ENCODE results near the gene STARD6.
"Not testable (repeated sequence)": the region's sequence is repeated elsewhere in the genome, so short reads cannot be mapped to it uniquely, and the experiment has no call there.

Gene STARD6

DNA sequence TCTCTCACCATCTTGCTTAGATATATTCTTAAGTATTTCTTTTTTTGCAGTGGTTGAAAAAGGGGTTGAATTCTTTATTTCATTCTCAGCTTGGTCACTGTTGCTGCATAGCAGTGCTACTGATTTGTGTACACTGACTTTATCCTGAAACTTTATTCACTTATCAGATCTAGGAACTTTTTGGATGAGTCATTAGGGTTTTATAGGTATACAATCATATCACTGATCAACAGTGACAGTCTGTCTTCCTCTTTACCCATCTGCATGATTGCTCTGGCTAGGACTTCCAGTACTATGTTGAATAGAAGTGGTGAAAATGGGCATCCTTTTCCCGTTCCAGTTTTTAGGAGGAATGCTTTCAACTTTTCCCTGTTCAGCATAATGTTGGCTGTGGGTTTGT is 6.5 kb downstream of the STARD6 start:
- 95 to 96% methylated on average over 1 of the region's 1 CpG for WGBS, 2 experiments
- Histone ChIP-seq H3K9me3 (ENCODE audit: control insufficient read depth, low read length) (peaks cover 2% of the 10 kb centered on the region), H3K4me3 (ENCODE audit: insufficient read depth, low read depth, low read length) (no peak overlapping the region), H3K27me3 (ENCODE audit: control insufficient read depth, insufficient read depth, low read length, poor library complexity, severe bottlenecking) (no peaks in the 10 kb centered on the region), H3K36me3 (ENCODE audit: control insufficient read depth, insufficient read depth, low read length) (no peaks in the 10 kb centered on the region), H3K4me1 (ENCODE audit: control insufficient read depth, insufficient read depth, low read length) (no peaks in the 10 kb centered on the region), H3K27ac (ENCODE audit: insufficient read depth, low read depth, low read length, poor library complexity, severe bottlenecking) (no peak overlapping the region)

DNA sequence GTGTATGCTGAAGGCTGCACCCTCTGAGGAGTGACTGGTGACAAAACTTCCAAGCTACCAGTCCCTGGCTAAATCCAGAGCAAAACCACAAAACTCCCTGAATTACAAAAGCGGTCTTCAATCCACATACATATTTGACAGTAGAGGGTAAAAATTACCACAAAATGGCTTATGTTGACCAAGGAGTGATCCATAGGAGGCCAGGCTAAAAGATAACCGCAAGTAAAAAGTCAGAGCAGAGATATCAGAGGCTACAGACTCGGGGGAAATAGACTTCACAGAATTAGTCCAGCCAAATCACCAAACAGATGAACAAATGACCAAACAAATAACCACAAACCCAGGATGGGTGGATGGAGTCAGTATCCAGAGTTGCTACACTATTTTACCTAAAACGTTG is 19.4 kb downstream of the STARD6 start:
- Histone ChIP-seq H3K27ac (ENCODE audit: insufficient read depth, low read depth, low read length, poor library complexity, severe bottlenecking) (no peak overlapping the region), H3K9me3 (ENCODE audit: control insufficient read depth, low read length) (no peaks in the 10 kb centered on the region), H3K4me3 (ENCODE audit: insufficient read depth, low read depth, low read length) (no peak overlapping the region), H3K4me1 (ENCODE audit: control insufficient read depth, insufficient read depth, low read length) (no peaks in the 10 kb centered on the region), H3K27me3 (ENCODE audit: control insufficient read depth, insufficient read depth, low read length, poor library complexity, severe bottlenecking) (no peaks in the 10 kb centered on the region), H3K36me3 (ENCODE audit: control insufficient read depth, insufficient read depth, low read length) (no peaks in the 10 kb centered on the region)
- WGBS, 2 experiments, result 91 to 100% methylated on average over 3 to 4 of the region's 4 CpGs

DNA sequence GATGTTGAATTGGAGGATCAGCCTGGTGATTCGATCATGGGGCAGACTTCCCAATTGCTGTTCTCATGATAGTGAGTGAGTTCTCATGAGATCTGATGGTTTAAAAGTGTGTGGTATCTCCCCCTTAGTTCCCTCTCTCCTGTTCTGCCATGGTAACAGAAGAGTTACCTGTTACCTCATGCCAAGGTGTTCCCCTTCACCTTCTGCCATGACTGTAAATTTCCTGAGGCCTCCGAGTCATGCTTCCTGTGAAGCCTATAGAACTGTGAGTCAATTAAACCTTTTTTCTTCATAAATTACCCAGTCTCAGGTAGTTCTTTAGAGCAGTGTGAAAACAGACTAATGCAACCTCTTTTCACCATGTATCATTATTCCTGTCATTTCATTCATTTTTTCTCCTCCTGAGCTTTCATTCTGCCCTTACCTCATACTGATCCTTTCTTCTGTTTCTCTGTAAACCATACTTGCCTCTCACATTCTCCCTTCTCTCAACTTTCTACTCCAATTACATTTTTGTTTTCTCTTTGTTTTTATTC is 22.0 kb downstream of the STARD6 start:
- Histone ChIP-seq H3K4me1 (ENCODE audit: control insufficient read depth, insufficient read depth, low read length) (no peaks in the 10 kb centered on the region), H3K36me3 (ENCODE audit: control insufficient read depth, insufficient read depth, low read length) (no peaks in the 10 kb centered on the region), H3K27me3 (ENCODE audit: control insufficient read depth, insufficient read depth, low read length, poor library complexity, severe bottlenecking) (no peaks in the 10 kb centered on the region), H3K9me3 (ENCODE audit: control insufficient read depth, low read length) (no peaks in the 10 kb centered on the region), H3K27ac (ENCODE audit: insufficient read depth, low read depth, low read length, poor library complexity, severe bottlenecking) (no peak overlapping the region), H3K4me3 (ENCODE audit: insufficient read depth, low read depth, low read length) (no peak overlapping the region)
- WGBS, 2 experiments, result 90 to 100% methylated on average over 2 of the region's 2 CpGs

DNA sequence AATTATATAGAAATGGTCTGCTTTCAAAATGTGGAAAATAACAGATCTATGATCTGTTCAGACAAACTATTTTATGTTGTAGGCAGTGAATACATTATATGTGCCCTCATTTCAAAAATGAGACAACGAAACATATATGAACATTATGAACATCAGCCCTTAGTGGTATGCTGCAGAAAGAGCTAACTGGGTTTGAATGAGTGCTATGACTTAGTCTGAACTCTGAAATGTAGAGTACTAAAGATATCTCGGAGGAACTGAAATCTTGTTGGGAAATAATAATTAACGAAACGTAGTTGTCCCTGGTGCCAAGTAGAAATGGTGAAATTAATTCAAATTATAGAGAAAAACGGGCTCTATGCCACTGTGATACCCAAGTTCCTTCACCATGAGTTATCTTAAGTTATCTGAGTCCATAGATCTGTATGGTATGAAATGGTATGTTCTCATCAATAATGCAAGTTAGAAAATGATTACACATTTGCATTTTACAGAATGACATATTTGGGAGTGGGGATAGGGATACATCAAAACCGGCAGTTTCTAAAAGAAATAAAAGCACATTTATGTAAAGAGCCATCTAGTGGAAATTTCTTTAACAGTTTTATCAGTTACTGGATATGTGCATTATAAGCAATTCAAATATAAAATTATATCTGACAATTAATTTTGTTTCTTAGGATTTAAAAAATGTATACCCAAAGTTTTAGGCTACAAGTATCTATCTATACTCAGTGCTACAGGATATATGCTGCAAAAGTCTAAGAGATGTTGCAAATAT is 26.7 kb downstream of the STARD6 start:
- H3K27ac ChIP-seq (ENCODE audit: insufficient read depth, low read depth, low read length, poor library complexity, severe bottlenecking), result no peak overlapping the region
- no peaks in the 10 kb centered on the region for H3K9me3 ChIP-seq (ENCODE audit: control insufficient read depth, low read length)
- no peak overlapping the region for H3K4me3 ChIP-seq (ENCODE audit: insufficient read depth, low read depth, low read length)
- WGBS, 2 experiments, result 79 to 91% methylated on average over 4 to 6 of the region's 6 CpGs
- H3K36me3 ChIP-seq (ENCODE audit: control insufficient read depth, insufficient read depth, low read length), result no peaks in the 10 kb centered on the region
- no peaks in the 10 kb centered on the region for H3K27me3 ChIP-seq (ENCODE audit: control insufficient read depth, insufficient read depth, low read length, poor library complexity, severe bottlenecking)
- no peaks in the 10 kb centered on the region for H3K4me1 ChIP-seq (ENCODE audit: control insufficient read depth, insufficient read depth, low read length)

DNA sequence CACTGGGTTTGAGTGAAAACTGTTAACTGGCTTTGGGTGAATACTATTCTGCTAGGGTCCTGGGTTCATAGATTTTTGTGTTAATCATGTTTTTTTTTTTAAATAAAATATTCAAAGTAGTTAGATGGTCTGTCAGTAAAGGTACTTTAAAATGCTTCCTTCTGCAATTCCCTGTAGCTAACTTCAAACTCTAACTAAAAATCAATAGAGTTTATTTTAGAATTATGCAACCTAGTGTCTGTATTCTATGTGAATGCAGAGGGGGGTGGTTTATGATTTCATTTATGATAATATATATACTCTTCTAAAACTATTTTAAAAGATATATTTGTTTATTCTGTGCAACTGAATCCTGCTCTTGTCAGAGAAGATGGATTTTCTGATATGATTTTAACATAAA is 27.9 kb downstream of the STARD6 start:
- Histone ChIP-seq H3K4me3 (ENCODE audit: insufficient read depth, low read depth, low read length) (no peak overlapping the region), H3K4me1 (ENCODE audit: control insufficient read depth, insufficient read depth, low read length) (no peaks in the 10 kb centered on the region), H3K27ac (ENCODE audit: insufficient read depth, low read depth, low read length, poor library complexity, severe bottlenecking) (no peak overlapping the region), H3K36me3 (ENCODE audit: control insufficient read depth, insufficient read depth, low read length) (no peaks in the 10 kb centered on the region), H3K27me3 (ENCODE audit: control insufficient read depth, insufficient read depth, low read length, poor library complexity, severe bottlenecking) (no peaks in the 10 kb centered on the region), H3K9me3 (ENCODE audit: control insufficient read depth, low read length) (no peaks in the 10 kb centered on the region)

DNA sequence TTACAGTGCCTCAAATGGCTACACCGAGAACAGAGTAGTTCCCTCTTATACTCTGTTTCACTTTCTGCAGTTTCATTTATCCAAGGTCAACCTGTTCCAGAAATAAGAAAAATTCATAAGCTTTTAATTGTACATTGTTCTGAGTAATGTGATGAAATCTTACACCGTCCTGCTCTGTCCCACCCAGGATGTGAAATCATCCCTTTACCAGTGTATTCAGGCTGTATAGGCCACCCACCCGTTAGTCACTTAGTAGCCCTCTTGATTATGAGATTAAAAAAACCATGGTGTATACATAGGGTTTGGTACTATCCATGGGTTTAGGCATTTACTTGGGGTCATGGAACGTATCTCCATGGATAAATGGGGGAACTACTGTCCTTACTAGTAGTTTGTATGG is 29.8 kb downstream of the STARD6 start:
- 96 to 97% methylated on average over 4 of the region's 4 CpGs for WGBS, 2 experiments
- Histone ChIP-seq H3K27me3 (ENCODE audit: control insufficient read depth, insufficient read depth, low read length, poor library complexity, severe bottlenecking) (no peaks in the 10 kb centered on the region), H3K9me3 (ENCODE audit: control insufficient read depth, low read length) (no peaks in the 10 kb centered on the region)

DNA sequence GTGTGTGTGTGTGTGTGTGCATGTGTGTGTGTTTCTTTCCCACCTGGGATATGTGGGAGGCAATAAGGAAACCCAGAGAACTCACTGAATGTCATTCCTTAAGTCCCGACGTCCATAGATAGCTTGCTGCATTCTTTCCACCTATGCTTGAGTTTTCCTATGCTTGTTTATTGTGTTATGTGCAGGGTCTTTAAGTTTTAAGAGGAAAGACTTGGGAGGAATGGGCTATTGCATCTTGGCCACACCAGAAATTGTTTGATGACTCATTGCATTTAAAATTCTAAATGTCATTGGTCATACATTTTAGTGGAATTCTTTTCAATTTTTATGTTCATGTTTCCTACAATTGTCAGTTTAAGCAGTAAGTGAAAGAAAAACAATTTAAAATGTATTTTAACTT is 33.7 kb downstream of the STARD6 start:
- H3K27ac ChIP-seq (ENCODE audit: insufficient read depth, low read depth, low read length, poor library complexity, severe bottlenecking), result no peak overlapping the region

More for the DNA sequence above, 29.8 kb downstream of the STARD6 start:
- Histone ChIP-seq H3K36me3 (ENCODE audit: control insufficient read depth, insufficient read depth, low read length) (no peaks in the 10 kb centered on the region), H3K4me3 (ENCODE audit: insufficient read depth, low read depth, low read length) (no peak overlapping the region), H3K4me1 (ENCODE audit: control insufficient read depth, insufficient read depth, low read length) (no peaks in the 10 kb centered on the region), H3K27ac (ENCODE audit: insufficient read depth, low read depth, low read length, poor library complexity, severe bottlenecking) (no peak overlapping the region)

DNA sequence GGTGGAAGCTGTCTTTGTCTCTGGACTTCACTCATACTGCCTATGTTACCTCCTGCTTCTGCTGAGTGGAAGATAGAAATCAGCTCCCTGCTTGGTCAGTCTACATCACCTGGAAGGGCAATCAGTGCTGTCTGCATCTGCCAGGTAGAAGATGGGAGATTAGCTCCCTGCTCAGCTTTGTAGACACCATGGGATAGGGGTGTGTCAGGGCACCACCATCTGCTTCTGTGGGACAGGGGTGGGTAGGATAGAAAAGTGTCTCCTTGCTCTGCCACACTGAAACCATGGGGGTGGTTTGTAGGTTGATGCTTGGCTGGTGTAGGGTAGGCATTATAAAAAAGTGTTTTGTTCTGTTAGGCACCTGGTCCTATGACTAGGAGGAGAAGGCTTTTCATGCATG is 34.1 kb downstream of the STARD6 start:
- Histone ChIP-seq H3K27ac (ENCODE audit: insufficient read depth, low read depth, low read length, poor library complexity, severe bottlenecking) (no peak overlapping the region), H3K4me3 (ENCODE audit: insufficient read depth, low read depth, low read length) (no peak overlapping the region), H3K9me3 (ENCODE audit: control insufficient read depth, low read length) (no peaks in the 10 kb centered on the region), H3K4me1 (ENCODE audit: control insufficient read depth, insufficient read depth, low read length) (no peaks in the 10 kb centered on the region), H3K36me3 (ENCODE audit: control insufficient read depth, insufficient read depth, low read length) (no peaks in the 10 kb centered on the region), H3K27me3 (ENCODE audit: control insufficient read depth, insufficient read depth, low read length, poor library complexity, severe bottlenecking) (no peaks in the 10 kb centered on the region)

More for the DNA sequence above, 33.7 kb downstream of the STARD6 start:
- Histone ChIP-seq H3K9me3 (ENCODE audit: control insufficient read depth, low read length) (no peaks in the 10 kb centered on the region), H3K4me3 (ENCODE audit: insufficient read depth, low read depth, low read length) (no peak overlapping the region), H3K27me3 (ENCODE audit: control insufficient read depth, insufficient read depth, low read length, poor library complexity, severe bottlenecking) (no peaks in the 10 kb centered on the region), H3K4me1 (ENCODE audit: control insufficient read depth, insufficient read depth, low read length) (no peaks in the 10 kb centered on the region), H3K36me3 (ENCODE audit: control insufficient read depth, insufficient read depth, low read length) (no peaks in the 10 kb centered on the region)
- WGBS, 2 experiments, result 95 to 100% methylated on average over 2 of the region's 2 CpGs

DNA sequence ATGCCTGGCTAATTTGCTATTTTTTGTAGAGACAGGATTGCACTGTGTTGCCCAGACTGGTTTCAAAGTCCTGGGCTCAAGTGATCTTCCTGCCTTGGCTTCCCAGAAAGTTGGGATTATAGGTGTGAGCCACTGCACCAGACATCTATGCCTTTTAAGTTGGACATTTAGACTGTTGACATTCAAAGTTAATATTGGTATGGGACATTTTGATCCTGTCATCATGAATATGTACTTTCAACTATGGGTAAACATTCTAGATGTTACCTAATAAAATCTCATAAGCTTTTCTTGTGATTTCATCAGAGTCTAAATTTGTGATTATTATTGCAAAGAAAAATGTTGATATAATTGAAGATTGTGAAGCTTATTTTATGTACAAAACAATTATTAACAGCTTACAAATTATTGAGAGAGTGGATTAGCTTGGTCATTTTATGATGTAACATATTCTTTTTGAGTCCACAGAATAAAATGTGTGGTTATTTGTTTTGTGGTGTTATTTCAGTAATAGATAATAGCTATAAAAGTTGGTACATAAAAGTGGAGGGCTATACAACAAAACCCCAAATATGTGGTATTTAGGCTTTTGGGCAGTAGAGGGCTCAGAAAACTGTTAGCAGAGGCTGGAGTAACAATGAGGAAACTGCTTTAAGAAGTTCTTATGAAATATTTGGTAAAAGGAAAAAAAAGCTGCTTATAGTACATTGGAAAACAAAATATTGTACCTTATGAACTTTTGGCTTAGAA is 41.4 kb downstream of the STARD6 start:
- Histone ChIP-seq H3K9me3 (ENCODE audit: control insufficient read depth, low read length) (no peaks in the 10 kb centered on the region), H3K27me3 (ENCODE audit: control insufficient read depth, insufficient read depth, low read length, poor library complexity, severe bottlenecking) (no peaks in the 10 kb centered on the region), H3K36me3 (ENCODE audit: control insufficient read depth, insufficient read depth, low read length) (no peaks in the 10 kb centered on the region), H3K4me1 (ENCODE audit: control insufficient read depth, insufficient read depth, low read length) (no peaks in the 10 kb centered on the region), H3K27ac (ENCODE audit: insufficient read depth, low read depth, low read length, poor library complexity, severe bottlenecking) (no peak overlapping the region), H3K4me3 (ENCODE audit: insufficient read depth, low read depth, low read length) (no peak overlapping the region)

DNA sequence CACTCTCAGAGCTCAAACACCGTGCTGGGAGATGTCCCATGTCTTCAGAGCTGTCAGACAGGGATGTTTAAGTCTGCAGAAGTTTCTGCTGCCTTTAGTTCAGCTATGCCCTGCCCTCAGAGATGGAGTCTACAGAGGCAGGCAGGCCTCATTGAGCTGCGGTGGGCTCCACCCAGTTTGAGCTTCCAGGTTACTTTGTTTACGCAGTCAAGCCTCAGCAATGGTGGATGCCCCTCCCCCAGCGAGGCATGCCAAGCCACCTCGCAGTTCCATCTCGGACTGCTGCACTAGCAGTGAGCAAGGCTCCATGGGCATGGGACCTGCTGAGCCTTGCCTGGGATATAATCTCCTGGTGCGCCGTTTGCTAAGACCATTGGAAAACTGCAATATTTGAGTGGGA is 48.1 kb downstream of the STARD6 start:
- H3K27ac ChIP-seq (ENCODE audit: insufficient read depth, low read depth, low read length, poor library complexity, severe bottlenecking); H3K36me3 ChIP-seq (ENCODE audit: control insufficient read depth, insufficient read depth, low read length); H3K9me3 ChIP-seq (ENCODE audit: control insufficient read depth, low read length); H3K27me3 ChIP-seq (ENCODE audit: control insufficient read depth, insufficient read depth, low read length, poor library complexity, severe bottlenecking); H3K4me1 ChIP-seq (ENCODE audit: control insufficient read depth, insufficient read depth, low read length); H3K4me3 ChIP-seq (ENCODE audit: insufficient read depth, low read depth, low read length): not testable (repeated sequence)
- 87% methylated on average over 8 of the region's 8 CpGs for WGBS, 2 experiments
